Measurements from ENCODE around the gene ABCF2. TPM values are rescaled to one million over a fixed set of nuclear protein-coding genes. Genes with fewer than 3 reads are reported as not detected.
A peak's percentile ranks its signal among the peaks of the same experiment; 100 is the strongest.

The ABCF2 gene
- total RNA-seq, 4 donors from 2014 or later = 27.0 to 44.7 (median 40.5) TPM

DNA sequence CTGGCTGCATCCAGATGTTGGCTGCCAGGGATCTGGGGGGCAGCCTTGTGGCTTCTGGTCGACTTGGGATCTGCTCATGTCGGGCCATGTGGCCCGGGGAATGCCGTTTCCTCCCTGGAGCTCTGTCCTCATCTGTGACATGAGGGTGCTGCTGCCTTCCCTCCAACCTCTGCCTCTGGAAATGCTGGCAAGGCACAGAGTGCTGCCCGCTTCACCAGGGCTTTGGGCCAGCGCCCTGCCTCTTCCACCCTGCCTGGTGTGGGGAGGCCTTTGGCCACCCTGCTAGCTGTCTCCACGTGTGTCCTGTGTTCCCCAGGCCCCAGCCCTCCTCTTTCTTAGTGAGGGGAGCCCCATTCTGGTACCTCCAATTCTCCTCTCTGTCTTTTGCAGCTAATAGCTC is 27.3 kb upstream of the ABCF2 start:
- TF ChIP-seq POLR2A (IDR thresholded peaks at IDR 0.05) = no peak
- TF ChIP-seq, protein P1, sequence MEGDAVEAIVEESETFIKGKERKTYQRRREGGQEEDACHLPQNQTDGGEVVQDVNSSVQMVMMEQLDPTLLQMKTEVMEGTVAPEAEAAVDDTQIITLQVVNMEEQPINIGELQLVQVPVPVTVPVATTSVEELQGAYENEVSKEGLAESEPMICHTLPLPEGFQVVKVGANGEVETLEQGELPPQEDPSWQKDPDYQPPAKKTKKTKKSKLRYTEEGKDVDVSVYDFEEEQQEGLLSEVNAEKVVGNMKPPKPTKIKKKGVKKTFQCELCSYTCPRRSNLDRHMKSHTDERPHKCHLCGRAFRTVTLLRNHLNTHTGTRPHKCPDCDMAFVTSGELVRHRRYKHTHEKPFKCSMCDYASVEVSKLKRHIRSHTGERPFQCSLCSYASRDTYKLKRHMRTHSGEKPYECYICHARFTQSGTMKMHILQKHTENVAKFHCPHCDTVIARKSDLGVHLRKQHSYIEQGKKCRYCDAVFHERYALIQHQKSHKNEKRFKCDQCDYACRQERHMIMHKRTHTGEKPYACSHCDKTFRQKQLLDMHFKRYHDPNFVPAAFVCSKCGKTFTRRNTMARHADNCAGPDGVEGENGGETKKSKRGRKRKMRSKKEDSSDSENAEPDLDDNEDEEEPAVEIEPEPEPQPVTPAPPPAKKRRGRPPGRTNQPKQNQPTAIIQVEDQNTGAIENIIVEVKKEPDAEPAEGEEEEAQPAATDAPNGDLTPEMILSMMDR (IDR thresholded peaks at IDR 0.05) = no peak
- no peak for DNase-seq
- Histone ChIP-seq H3K27ac (no peak overlapping the region), H3K27me3 (peaks cover 0 to 48% (median 0%) of the 10 kb centered on the region in 4 donors), H3K4me1 (peaks cover 23 to 40% (median 25%) of the 10 kb centered on the region in 3 donors), H3K9me3 (no peaks in the 10 kb centered on the region), H3K36me3 (no peaks in the 10 kb centered on the region), H3K4me3 (no peak overlapping the region)
- intact Hi-C loops (cut with DNase I) = no loop called here
- 20 to 70% methylated on average over 1 to 2 of the region's 7 CpGs for WGBS, 2 donors

DNA sequence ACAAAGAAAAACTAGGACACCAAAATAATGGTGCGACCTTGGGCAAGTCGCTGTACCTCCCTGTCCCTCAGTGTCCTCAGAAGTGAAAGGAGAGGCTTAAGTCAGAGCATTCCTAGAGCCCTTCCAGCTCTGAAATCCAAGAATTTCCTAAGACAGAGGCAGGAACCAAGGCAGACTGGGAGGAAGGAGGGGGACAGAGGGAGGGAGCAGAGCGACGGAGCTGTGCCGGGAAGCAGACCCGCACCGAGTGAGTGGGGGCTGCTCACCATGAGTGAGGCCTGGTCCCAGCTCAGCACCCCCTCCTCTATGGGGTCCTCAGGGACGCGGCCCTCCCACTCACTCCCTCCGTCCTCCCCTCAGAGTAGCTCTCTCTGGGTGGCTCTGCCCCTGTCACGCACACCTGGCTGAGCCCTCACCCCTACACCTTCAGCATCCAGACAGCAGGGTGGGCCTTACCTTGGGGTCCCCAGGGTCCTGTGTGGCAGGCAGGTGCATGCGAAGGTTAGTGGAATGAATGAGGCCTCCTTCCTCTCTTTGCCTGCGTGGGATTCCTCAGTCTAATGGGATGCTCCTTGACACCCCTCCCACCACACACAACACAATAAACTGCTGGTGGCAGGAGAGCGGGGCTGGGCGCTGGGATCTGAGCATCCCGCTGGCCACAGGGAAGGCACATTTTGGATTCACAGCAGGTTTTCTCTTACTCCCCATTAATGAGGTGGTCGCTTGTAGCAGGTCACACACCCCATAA is 26.1 kb upstream of the ABCF2 start:
- peaks cover 0 to 53% (median 0%) of the 10 kb centered on the region in 4 donors for H3K27me3 ChIP-seq
- H3K27ac ChIP-seq = peak overlapping the region in 3 of 4 donors; percentile 78 to 90 (median 87)
- H3K4me3 ChIP-seq = peak overlapping the region in 2 of 4 donors; percentile 57 to 58
- TF ChIP-seq POLR2A (IDR thresholded peaks at IDR 0.05) = no peak
- TF ChIP-seq, protein P1 (IDR thresholded peaks at IDR 0.05) = no peak
- H3K4me1 ChIP-seq = peaks cover 29 to 52% (median 34%) of the 10 kb centered on the region in 3 donors
- intact Hi-C loops (cut with DNase I) = no loop called here
- H3K36me3 ChIP-seq = no peaks in the 10 kb centered on the region
- no peak for DNase-seq
- H3K9me3 ChIP-seq = no peaks in the 10 kb centered on the region
- WGBS, 2 donors = 42 to 80% methylated on average over 7 to 9 of the region's 17 CpGs

DNA sequence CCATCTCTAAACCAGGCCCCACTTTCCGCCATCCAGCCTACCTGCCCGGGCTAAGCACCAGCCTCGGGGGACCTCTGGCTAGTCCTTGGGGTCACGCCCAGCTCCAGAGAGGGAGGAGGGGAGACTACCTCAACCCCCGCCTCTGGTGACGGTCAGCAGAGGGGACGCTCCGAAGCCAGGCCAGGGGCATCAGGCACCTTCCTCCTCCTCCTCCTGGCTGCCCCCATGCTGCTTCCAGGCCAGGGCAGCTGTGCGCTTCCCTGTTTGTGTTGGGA is 25.5 kb upstream of the ABCF2 start:
- peaks cover 33 to 59% (median 40%) of the 10 kb centered on the region in 3 donors for H3K4me1 ChIP-seq
- WGBS, 2 donors = 10 to 29% methylated on average over 4 to 8 of the region's 9 CpGs
- TF ChIP-seq, protein P1 (IDR thresholded peaks at IDR 0.05) = no peak
- TF ChIP-seq POLR2A (IDR thresholded peaks at IDR 0.05) = no peak
- H3K4me3 ChIP-seq = peak overlapping the region; percentile 35 to 72 (median 58)
- H3K27ac ChIP-seq = peak overlapping the region; percentile 82 to 92 (median 88)
- H3K27me3 ChIP-seq = peaks cover 0 to 59% (median 0%) of the 10 kb centered on the region in 4 donors
- DNase-seq = no peak
- H3K36me3 ChIP-seq = no peaks in the 10 kb centered on the region
- intact Hi-C loops (cut with DNase I) = no loop called here
- H3K9me3 ChIP-seq = no peaks in the 10 kb centered on the region

DNA sequence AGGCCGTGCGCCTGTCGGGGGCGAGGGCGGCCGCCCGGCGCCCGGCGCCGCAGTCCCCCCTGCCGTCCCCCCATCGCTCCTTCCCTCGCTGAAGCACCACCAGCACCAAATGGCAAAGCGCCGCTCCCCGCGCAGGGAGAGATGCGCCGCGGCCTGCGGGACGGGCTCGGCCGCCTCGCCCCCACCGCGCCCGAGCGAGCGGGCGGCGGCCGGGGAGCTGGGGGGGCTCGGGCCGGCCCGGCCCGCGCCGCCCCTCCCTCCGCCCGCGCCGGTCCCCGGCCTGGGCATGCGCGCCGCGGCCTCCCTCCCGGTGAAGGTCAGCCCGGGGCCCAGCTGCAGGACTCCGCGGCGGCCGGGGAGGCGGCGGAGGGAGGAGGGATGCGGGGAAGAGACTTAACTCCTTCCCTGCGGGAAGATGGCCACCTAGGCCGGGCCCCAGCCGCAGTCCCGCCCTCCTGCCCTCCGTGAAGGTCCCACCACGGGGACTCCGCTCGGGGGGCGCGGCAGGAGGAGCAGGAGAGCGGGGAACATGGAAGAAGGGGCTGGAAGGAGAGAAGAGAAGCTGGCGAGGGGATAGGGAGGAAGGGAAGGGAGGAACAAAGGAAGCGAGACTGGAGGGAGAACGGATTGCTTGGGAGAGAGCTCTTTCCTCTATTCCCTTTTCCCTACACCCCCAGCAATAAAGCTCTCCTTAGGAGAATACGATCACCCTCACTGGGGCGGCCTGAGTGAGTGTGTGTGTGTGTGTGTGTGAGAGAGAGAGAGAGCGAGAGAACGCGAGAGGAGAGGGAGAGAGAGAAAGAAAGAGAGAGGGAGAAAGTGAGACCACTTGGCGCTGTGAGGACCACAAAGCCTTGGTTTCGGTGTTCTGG is 24.9 kb upstream of the ABCF2 start:
- Histone ChIP-seq H3K4me1 (peaks cover 37 to 64% (median 44%) of the 10 kb centered on the region in 3 donors), H3K4me3 (peak overlapping the region; percentile 35 to 72 (median 58)), H3K27me3 (peaks cover 0 to 62% (median 0%) of the 10 kb centered on the region in 4 donors), H3K27ac (peak overlapping the region; percentile 82 to 92 (median 88)), H3K36me3 (no peaks in the 10 kb centered on the region), H3K9me3 (no peaks in the 10 kb centered on the region)
- TF ChIP-seq POLR2A (IDR thresholded peaks at IDR 0.05) = no peak
- TF ChIP-seq, protein P1 (IDR thresholded peaks at IDR 0.05) = no peak
- no peak for DNase-seq
- intact Hi-C loops (cut with DNase I) = no loop called here
- 3 to 5% methylated on average over 6 to 13 of the region's 79 CpGs for WGBS, 2 donors

DNA sequence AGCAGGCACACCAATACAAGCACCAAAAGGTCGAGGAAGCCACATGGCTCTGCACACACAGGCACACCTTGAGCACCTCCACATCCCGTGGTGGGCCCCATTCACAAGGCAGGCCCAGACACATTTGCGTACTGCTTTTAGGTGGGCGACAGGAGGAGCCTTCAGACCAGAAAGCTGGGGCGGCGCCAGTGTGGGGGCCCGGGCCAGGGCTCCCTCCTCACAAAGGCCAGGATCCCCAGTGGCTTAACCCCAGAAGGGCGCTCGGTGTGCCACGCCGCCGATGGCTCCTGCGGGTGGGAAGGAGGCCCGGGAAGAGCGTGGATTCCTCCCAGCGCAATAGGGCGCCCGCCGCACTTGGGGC is 24.3 kb upstream of the ABCF2 start:
- H3K4me1 ChIP-seq = peaks cover 43 to 71% (median 44%) of the 10 kb centered on the region in 3 donors

More for the DNA sequence above, 24.3 kb upstream of the ABCF2 start:
- Histone ChIP-seq H3K9me3 (no peaks in the 10 kb centered on the region), H3K4me3 (peak overlapping the region; percentile 35 to 72 (median 58)), H3K27me3 (peaks cover 0 to 63% (median 0%) of the 10 kb centered on the region in 4 donors), H3K36me3 (no peaks in the 10 kb centered on the region), H3K27ac (peak overlapping the region; percentile 82 to 92 (median 86))
- intact Hi-C loops (cut with DNase I) = no loop called here
- no peak for DNase-seq
- TF ChIP-seq, protein P1 (IDR thresholded peaks at IDR 0.05) = no peak
- TF ChIP-seq POLR2A (IDR thresholded peaks at IDR 0.05) = no peak
- 8% methylated on average over 5 of the region's 19 CpGs; no CpG with 5 or more reads in 1 of the 2 donors for WGBS, 2 donors
